Stimulated activated CD8-positive, alpha-beta memory T cell treated with anti-CD3 and anti-CD28 coated beads, Interleukin-12 subunit alpha, Interleukin-12 subunit beta, amount 100 ng/mL, for 4 hours (primary cell): ENCODE data around the gene NMS.

ENCODE experiments used
- DNase-seq: peaks from one replicate; pipeline ENCODE4 v3.0.0-alpha.2; 2020; ENCODE audit warnings: low read depth

NMS gene

DNA sequence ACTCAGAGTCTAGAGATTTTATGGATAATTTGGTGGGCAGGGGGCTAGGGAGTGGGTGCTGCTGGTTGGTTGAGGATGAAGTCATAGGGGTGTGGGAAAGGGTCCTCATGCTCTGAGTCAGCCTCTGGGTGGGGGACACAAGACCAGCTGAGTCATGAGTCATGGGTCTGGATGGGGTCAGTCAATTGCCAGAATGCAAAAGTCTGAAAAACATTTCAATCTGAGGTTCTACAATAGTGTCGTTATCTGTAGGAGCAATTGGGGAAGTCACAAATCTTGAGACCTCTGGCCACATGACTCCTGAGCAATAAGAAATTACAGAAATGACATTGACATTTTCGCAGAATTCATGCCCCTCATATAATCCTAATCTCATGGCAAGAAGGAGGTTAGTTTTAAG is 15.1 kb downstream of the NMS start:
- DNase-seq: no peak

DNA sequence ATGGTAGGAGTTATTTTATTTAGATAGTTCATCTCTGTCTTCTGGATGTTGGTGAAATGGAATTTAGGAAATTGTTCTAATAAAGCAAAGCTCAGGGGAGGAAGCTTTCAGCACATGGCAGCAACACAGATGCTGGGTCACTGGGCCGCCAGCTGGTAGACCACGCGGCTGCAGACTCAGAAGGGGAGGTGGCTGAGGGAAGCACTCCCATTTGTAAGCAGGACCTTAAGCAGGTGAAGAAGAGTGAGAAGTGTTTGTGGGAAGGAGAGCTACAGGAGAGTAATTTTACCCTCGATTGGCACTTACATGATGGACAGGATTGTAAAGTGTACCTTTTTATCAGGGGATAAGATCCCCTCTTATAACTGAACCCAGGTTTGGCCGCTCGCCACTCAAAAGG is 24.4 kb downstream of the NMS start:
- DNase-seq: no peak

DNA sequence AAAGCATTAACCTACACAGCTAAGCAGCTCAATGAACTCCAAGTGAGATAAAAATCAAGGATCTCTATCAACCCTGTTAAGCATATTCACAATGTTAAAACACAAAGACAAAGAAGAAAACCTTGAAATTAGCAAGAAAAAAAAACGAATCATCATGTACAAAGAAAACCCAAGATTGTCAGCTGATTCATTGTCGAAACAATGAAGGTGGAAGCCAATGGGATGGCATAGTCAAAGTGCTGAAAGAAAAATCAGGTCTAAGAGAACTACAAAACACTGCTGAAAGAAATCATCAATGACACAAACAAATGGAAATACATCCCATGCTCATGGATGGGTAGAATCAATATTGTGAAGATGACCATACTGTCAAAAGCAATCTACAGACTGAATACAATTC is 32.5 kb downstream of the NMS start:
- DNase-seq: no peak

DNA sequence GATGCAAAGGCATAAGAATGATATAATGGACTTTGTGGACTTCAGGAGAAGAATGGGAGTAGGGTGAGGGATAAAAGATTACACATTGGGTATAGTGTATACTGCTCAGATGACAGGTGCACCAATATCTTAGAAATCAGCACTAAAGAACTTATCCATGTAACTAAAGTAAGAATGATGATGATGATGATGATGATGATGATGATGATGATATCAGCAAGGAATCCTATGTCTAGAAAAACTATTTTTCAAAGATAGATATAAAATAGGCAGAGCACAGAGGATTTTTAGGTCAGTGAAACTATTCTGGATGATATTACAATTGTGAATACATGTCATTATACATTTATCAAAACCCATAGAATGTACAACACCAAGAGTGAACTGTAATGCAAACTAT is 34.3 kb downstream of the NMS start:
- no peak for DNase-seq

DNA sequence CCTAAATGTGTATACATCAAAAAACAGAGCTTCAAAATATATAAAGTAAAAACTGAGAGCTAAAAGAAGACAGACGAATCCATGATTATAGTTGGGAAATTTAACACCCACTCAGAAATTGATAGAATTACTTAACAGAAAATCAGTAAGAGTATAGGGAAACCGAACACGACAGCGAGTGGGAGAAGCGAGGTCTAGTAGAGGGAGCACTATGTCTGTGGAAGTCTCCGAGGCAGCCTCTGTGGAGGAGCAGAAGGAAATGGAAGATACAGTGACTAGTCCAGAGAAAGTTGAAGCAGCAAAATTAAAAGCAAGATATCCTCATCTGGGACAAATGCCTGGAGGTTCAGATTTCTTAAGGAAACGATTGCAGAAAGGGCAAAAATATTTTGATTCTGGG is 38.8 kb downstream of the NMS start:
- DNase-seq: no peak

DNA sequence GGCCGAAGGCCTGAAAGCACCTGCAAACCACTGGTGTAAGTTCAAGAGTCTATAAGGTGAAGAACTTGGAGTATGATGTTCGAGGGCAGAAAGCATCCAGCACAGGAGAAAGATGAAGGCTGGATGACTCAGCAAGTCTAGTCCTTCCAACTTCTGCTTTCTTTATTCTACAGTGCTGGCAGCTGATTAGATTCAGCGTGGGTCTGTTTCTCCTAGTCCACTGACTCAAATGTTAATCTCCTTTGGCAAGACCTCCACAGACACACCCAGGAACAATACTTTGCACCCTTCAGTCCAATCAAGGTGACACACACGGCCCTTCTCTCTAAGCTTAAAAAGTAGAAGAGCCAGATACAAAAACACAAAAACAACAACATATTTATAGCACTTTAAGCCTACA is 43.4 kb downstream of the NMS start:
- DNase-seq: no peak

DNA sequence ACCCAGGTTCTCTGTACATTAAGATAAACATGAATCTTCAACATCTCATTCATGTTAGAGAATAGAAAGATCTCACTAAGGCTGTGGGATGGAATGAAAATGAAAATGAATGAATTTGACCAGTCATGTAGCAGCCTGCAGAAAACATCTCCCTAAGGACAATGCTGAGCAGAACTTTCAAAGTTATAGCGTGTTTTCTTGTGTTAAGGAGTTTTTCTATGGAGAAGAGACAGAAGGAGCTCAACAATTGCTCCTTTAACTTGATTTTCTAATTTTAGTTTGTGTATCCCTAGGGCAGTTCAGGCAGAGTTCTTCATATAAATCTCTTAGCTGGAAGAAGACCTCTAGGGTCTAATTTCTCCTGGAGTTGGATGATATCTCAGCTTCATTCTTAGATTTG is 47.3 kb downstream of the NMS start:
- DNase-seq: no peak

DNA sequence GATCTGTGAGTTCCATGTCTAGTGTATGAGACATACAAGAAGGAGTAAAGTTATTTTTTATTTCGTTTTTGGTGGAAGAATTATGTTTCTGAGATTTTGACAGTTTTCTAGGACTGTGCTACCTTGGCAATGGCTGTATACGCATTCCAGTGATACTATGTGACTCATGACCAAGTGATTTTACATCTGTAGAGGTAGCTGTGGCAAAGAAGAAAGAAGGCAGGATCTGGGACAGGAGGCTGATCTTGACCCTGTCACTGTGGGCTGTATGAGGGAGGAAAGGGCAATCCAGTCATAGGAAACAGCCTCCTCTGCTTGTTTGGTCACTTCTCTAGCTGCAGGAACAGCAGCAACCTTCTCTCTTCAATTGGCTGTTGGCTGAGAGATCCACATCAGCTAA is 48.5 kb downstream of the NMS start:
- no peak for DNase-seq

DNA sequence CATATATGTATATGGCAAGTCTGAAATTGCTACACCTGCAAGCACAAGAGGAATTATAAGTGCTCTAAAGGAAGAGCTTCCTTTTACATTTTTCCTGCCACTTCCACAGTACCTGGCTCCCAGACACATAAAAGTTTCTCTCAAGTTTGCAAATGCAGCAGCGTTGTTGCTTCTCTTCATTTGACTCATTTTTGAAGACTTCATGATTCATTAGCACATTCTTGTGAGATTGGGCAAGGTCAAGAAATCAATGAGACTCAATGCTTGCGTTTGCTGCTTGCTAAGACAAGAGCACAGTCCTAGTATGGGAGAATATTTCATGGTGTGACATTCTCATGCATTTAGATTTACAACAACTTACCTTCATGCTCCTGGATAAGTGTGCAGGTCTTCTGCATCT is 49.9 kb downstream of the NMS start:
- no peak for DNase-seq

DNA sequence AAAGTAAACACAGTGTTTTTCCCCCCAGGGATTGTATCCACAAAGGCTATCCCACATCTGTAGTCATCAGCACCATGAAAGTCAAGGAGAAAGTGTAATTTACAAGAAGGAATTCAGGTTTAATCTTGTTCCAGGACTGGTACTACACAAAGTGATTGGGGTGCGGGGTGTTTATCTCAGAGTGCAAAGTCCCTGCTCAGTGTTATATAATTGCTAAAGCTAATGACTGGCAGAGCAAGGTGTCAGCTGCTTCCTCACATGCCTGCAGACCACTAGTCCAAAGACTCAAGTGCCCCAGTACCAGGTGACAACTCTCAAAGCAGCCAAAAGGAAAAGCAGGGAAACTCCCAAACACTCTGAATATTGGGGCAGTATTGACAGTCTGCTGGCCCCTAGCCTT is 52.1 kb downstream of the NMS start:
- no peak for DNase-seq

DNA sequence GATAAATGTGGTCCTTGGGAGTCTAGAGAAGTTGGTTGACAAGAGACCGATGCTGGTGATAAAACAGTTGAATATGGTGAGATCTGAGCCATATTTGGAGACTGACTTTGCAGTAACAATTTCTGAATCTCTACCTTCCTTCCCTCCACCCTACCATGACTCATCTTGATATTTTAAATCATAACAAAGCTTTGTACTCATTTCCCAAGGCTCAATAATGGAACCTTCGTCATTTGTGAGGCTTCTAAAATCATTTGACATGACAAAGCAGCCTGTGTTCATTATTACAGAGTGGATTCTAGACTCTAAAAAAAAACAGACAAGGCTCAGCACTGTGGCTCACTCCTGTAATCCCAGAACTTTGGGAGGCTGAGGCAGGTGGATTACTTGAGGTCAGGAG is 54.0 kb downstream of the NMS start:
- no peak for DNase-seq

DNA sequence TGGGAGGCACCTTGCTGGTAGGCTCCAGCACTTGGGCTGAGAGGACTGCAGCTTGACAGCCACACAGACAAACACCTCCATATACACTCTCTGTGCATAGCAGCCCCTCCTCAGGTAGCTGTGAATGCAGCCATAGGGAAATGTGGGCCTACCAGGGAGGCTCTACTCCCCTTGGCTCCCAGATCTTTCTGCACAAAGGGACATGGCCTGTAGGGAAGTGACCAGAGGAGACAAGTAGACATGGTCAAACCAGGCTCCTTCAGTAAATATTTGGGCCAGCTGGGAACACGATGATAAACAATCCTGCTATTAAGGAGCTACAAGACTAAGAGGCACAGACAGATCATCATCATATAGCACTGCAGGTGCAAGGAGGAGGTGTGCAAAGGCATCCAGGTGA is 56.6 kb downstream of the NMS start:
- no peak for DNase-seq

DNA sequence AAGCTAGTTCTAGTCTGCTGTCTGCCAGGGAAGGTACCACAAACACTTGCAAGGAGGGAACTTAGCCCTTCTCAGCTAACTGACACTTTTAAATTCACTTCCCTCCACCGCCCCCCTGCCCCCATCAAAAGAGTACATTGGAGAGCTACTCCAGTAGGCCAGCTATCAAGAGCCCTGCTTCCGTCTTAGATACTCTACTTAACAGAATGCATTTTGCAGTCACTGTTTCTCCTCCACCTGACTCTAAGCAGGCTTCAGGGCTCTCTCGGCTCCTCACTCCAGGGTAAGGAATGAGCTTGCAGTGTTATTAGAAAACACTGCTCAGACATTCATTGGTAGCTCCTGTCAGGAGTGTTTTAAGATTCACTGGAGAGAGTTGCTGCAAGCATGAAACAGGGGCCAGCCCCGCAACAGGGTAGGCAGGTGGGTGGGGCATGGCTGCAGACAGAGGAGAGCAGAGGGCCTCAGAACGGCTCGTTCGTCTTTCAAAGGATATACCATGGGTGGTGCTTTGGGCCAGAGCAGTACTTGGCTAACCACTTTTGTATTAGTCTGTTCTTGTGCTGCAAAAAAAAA is 57.2 kb downstream of the NMS start:
- DNase-seq: no peak

DNA sequence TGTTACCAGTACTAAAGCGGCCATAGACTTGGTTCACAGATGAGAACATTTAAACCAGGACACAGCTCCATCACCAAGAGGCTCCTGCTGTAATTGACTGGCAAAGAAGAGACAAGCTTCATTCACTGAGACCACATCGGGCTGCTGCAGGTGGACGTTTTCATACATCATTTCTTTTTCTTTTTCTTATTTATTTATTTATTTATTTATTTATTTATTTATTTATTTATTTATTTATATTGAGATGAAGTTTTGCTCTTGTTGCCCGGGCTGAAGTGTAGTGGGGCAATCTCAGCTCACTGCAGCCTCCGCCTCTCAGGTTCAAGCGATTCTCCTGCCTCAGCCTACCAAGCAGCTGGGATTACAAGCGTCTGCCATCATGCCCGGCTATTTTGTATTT is 58.9 kb downstream of the NMS start:
- DNase-seq: no peak

DNA sequence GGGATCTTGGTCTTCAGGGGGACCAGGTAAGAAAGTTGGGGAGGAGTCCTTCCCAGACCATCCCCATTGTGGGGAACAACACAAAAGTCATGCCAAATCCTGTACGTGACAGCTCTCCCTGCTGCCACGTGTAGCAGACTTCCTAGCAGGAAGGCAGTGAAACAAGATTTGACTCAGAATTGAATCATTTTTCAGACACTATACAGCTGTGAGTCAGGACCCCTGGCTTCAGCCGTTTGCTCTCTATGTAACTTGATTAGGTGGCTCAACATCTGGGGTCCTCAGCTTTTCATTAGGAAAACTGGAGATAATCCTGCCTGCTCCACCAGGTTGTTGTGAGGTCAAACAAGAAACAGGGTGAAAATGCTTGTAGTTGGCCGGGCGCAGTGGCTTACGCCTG is 59.6 kb downstream of the NMS start:
- DNase-seq: no peak
